ENCODE measurements around the gene SNRNP48.

SNRNP48 gene

GRCh38 chr6:7557652-7558051 lies 32.3 kb upstream of the SNRNP48 start:
- intact Hi-C loops (cut with DNase I): no loop called here
- DNase-seq: no peak

- intact Hi-C loops (cut with DNase I): no loop called here
- no peak for DNase-seq
Observed at GRCh38 chr6:7558781-7559180, 31.2 kb upstream of the SNRNP48 start.

- intact Hi-C loops (cut with DNase I): no loop called here
- DNase-seq: no peak
Observed at GRCh38 chr6:7559196-7559595, 30.8 kb upstream of the SNRNP48 start.

GRCh38 chr6:7559651-7560385 lies 30.2 kb upstream of the SNRNP48 start:
- intact Hi-C loops (cut with DNase I): no loop called here
- DNase-seq: no peak

- intact Hi-C loops (cut with DNase I): no loop called here
- DNase-seq: no peak
Observed at GRCh38 chr6:7561153-7561964, 28.6 kb upstream of the SNRNP48 start.

GRCh38 chr6:7562769-7563168 lies 27.2 kb upstream of the SNRNP48 start:
- no peak for DNase-seq

GRCh38 chr6:7566107-7566506 lies 23.9 kb upstream of the SNRNP48 start:
- intact Hi-C loops (cut with DNase I): no loop called here

More at GRCh38 chr6:7562769-7563168, 27.2 kb upstream of the SNRNP48 start:
- intact Hi-C loops (cut with DNase I): no loop called here

GRCh38 chr6:7566617-7567173 lies 23.3 kb upstream of the SNRNP48 start:
- intact Hi-C loops (cut with DNase I): no loop called here
- DNase-seq: no peak

More at GRCh38 chr6:7566107-7566506, 23.9 kb upstream of the SNRNP48 start:
- DNase-seq: no peak

GRCh38 chr6:7568021-7568420 lies 22.0 kb upstream of the SNRNP48 start:
- intact Hi-C loops (cut with DNase I): no loop called here
- no peak for DNase-seq

GRCh38 chr6:7569082-7569481 lies 20.9 kb upstream of the SNRNP48 start:
- no peak for DNase-seq
- intact Hi-C loops (cut with DNase I): no loop called here

GRCh38 chr6:7572213-7572943 lies 17.6 kb upstream of the SNRNP48 start:
- no peak for DNase-seq
- intact Hi-C loops (cut with DNase I): no loop called here

GRCh38 chr6:7574500-7574899 lies 15.5 kb upstream of the SNRNP48 start:
- DNase-seq: no peak
- intact Hi-C loops (cut with DNase I): no loop called here

GRCh38 chr6:7578516-7578915 lies 11.5 kb upstream of the SNRNP48 start:
- intact Hi-C loops (cut with DNase I): no loop called here
- no peak for DNase-seq

- intact Hi-C loops (cut with DNase I): no loop called here
- no peak for DNase-seq
Observed at GRCh38 chr6:7578931-7579330, 11.1 kb upstream of the SNRNP48 start.

GRCh38 chr6:7579851-7580250 lies 10.1 kb upstream of the SNRNP48 start:
- no peak for DNase-seq
- intact Hi-C loops (cut with DNase I): no loop called here

GRCh38 chr6:7580537-7580926 lies 9.5 kb upstream of the SNRNP48 start:
- intact Hi-C loops (cut with DNase I): no loop called here
- no peak for DNase-seq

- intact Hi-C loops (cut with DNase I): no loop called here
- DNase-seq: no peak
Observed at GRCh38 chr6:7580927-7581618, 8.9 kb upstream of the SNRNP48 start.

- no peak for DNase-seq
- intact Hi-C loops (cut with DNase I): no loop called here
Observed at GRCh38 chr6:7585287-7585930, 4.6 kb upstream of the SNRNP48 start.
